Ishikawa (cell line): ENCODE results near the gene PRCP.

Source experiments
- CEBPB ChIP-seq: IDR thresholded peaks from 2 replicates; pipeline ENCODE4 v1.6.1; 2012
- EGR1 ChIP-seq: IDR thresholded peaks from 2 replicates; pipeline ENCODE4 v1.6.1; 2012
- EP300 ChIP-seq: IDR thresholded peaks from 2 replicates; pipeline ENCODE4 v1.6.1; 2012; ENCODE audit warnings: borderline replicate concordance
- FOXM1 ChIP-seq: IDR thresholded peaks from 2 replicates; pipeline ENCODE4 v1.6.1; 2012; ENCODE audit warnings: low read depth, borderline replicate concordance
- NFIC ChIP-seq: IDR thresholded peaks from 2 replicates; pipeline ENCODE4 v1.6.1; 2012
- RAD21 ChIP-seq: IDR thresholded peaks from 2 replicates; pipeline ENCODE4 v1.6.1; 2012; ENCODE audit warnings: low read depth
- YY1 ChIP-seq: IDR thresholded peaks from 2 replicates; pipeline ENCODE4 v1.6.1; 2012; ENCODE audit warnings: low read depth
- ZBTB7A ChIP-seq: IDR thresholded peaks from 2 replicates; pipeline ENCODE4 v1.6.1; 2012; ENCODE audit warnings: low read depth
- TF ChIP-seq, protein P1 (sequence below): IDR thresholded peaks from 2 replicates; pipeline ENCODE4 v1.6.1; 2012; ENCODE audit warnings: low read depth, mild to moderate bottlenecking

DNA sequence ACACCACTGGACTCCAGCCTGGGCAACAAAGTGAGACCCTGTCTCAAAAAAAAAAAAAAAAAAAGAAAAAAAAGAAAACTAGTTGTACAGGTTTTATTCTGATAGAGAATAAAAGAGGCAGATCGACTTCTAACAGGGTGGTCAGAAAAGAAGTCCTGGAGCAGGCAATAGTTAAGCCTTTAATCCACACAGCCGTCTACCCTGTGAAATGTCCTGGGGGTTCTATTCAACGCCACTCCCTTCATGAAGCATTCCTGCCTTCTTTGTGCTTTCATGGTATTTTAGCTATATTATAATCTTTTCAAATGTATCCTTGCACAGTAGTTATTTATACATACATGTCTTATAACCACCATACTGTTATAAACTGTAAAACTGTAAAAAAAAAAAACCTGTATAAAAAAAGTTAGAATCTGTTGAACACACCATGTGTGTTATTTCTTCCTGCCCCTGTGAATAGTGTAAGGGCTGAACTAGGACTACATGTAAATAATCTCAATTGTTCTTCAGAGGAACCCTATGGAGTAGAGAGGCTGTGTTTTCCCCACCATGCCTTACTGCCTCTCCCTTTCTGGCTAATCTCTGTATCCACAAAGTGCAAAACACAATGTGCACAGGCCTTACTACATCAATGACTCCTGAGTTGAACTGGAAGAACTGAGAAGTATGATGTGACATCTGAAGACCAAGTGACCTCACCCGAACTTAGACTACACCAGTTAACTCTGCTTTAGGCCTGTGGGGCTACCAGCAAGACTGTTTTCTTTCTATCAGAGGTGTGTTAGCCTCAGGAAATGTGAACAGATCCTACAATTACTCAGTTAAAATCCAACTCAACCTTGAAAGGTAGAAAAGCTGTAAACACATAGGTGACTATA, 25.3 kb downstream of the PRCP start:
- TF ChIP-seq FOXM1 (no peak), ZBTB7A (no peak), YY1 (no peak), EGR1 (no peak), RAD21 (no peak), EP300 (no peak), NFIC (no peak), CEBPB (no peak)
- TF ChIP-seq, protein P1, sequence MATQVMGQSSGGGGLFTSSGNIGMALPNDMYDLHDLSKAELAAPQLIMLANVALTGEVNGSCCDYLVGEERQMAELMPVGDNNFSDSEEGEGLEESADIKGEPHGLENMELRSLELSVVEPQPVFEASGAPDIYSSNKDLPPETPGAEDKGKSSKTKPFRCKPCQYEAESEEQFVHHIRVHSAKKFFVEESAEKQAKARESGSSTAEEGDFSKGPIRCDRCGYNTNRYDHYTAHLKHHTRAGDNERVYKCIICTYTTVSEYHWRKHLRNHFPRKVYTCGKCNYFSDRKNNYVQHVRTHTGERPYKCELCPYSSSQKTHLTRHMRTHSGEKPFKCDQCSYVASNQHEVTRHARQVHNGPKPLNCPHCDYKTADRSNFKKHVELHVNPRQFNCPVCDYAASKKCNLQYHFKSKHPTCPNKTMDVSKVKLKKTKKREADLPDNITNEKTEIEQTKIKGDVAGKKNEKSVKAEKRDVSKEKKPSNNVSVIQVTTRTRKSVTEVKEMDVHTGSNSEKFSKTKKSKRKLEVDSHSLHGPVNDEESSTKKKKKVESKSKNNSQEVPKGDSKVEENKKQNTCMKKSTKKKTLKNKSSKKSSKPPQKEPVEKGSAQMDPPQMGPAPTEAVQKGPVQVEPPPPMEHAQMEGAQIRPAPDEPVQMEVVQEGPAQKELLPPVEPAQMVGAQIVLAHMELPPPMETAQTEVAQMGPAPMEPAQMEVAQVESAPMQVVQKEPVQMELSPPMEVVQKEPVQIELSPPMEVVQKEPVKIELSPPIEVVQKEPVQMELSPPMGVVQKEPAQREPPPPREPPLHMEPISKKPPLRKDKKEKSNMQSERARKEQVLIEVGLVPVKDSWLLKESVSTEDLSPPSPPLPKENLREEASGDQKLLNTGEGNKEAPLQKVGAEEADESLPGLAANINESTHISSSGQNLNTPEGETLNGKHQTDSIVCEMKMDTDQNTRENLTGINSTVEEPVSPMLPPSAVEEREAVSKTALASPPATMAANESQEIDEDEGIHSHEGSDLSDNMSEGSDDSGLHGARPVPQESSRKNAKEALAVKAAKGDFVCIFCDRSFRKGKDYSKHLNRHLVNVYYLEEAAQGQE = no peak
